ENCODE data around the gene F11R. TPM values are rescaled to one million over a fixed set of nuclear protein-coding genes. Genes with fewer than 3 reads are reported as not detected.
A peak's percentile ranks its signal among the peaks of the same experiment; 100 is the strongest.

Gene F11R
- total RNA-seq, 6 experiments from 2014 or later = 48.3 to 119 (median 65.3) TPM

- intact Hi-C loops (cut with DNase I) = no loop called here
- DNase-seq (no peak), ATAC-seq (peak in 1 of 4 donors; percentile 32)
- TF ChIP-seq CTCF (IDR thresholded peaks at IDR 0.05) (no peak), POLR2A (IDR thresholded peaks at IDR 0.05) (no peak)
- Histone ChIP-seq H3K27ac (no peak overlapping the region), H3K4me3 (no peak overlapping the region), H3K27me3 (no peaks in the 10 kb centered on the region), H3K4me1 (peaks cover 0 to 5% (median 0%) of the 10 kb centered on the region in 4 donors), H3K9me3 (no peaks in the 10 kb centered on the region), H3K36me3 (no peaks in the 10 kb centered on the region)
- WGBS (ENCODE audit: insufficient coverage, low coverage, low lambda C conversion rate, missing lambda C conversion rate) = 41% methylated on average over 11 of the region's 11 CpGs
These were observed 42.4 kb downstream of the F11R start for GRCh38 chr1:160978510-160978927.

DNA sequence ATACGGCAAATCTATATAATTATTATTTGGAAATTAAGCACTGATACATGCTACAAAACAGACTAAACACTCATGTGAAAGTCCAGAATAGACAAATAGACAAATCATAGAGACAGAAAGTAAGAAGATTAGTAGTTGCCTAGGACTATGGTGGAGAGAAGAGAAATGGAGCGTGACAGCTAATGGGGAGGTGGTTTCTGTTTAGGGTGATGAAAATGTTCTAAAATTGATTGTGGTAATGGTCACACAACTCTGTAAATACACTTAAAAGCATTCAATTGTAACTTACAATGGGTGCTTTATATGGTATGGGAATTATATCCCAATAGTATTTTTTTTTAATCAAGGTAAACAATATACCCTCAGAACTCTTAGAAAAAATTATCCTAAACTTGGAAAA is 45.9 kb downstream of the F11R start:
- H3K36me3 ChIP-seq = no peaks in the 10 kb centered on the region
- no peaks in the 10 kb centered on the region for H3K4me1 ChIP-seq
- H3K27me3 ChIP-seq = no peaks in the 10 kb centered on the region
- H3K27ac ChIP-seq = no peak overlapping the region
- H3K9me3 ChIP-seq = no peaks in the 10 kb centered on the region
- WGBS (ENCODE audit: insufficient coverage, low coverage, low lambda C conversion rate, missing lambda C conversion rate) = 93% methylated on average over 2 of the region's 2 CpGs
- TF ChIP-seq POLR2A (IDR thresholded peaks at IDR 0.05) (no peak), CTCF (IDR thresholded peaks at IDR 0.05) (no peak)
- DNase-seq = no peak
- no peak overlapping the region for H3K4me3 ChIP-seq
- intact Hi-C loops (cut with DNase I) = no loop called here
- no peak for ATAC-seq

DNA sequence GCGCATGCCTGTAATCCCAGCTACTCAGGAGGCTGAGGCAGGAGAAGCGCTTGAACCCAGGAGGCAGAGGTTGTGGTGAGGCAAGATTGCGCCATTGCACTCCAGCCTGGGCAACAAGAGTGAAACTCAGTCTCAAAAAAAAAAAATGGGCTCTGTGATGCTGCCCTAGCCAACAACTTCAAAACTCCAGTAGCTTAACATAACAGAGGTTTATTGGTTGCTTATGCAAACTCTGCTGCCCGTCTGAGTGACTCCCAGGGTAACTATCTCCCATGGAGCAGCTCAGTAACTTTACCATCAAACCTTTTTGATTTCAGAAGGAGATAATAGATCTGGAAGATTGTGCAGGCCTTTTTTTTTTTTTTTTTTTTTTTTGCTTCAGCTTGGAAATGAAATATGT is 47.5 kb downstream of the F11R start:
- H3K4me3 ChIP-seq = no peak overlapping the region
- ATAC-seq = no peak
- no peak for DNase-seq
- no peaks in the 10 kb centered on the region for H3K27me3 ChIP-seq
- no peak for TF ChIP-seq CTCF (IDR thresholded peaks at IDR 0.05)
- TF ChIP-seq POLR2A (IDR thresholded peaks at IDR 0.05) = no peak
- H3K27ac ChIP-seq = no peak overlapping the region
- no peaks in the 10 kb centered on the region for H3K36me3 ChIP-seq
- intact Hi-C loops (cut with DNase I) = no loop called here
- 94% methylated on average over 4 of the region's 4 CpGs for WGBS (ENCODE audit: insufficient coverage, low coverage, low lambda C conversion rate, missing lambda C conversion rate)
- H3K9me3 ChIP-seq = no peaks in the 10 kb centered on the region
- no peaks in the 10 kb centered on the region for H3K4me1 ChIP-seq

- Histone ChIP-seq H3K27ac (no peak overlapping the region), H3K4me1 (no peaks in the 10 kb centered on the region), H3K4me3 (no peak overlapping the region), H3K9me3 (no peaks in the 10 kb centered on the region), H3K36me3 (no peaks in the 10 kb centered on the region), H3K27me3 (no peaks in the 10 kb centered on the region)
- ATAC-seq (peak in 2 of 4 donors; percentile 28 to 36), DNase-seq (no peak)
- intact Hi-C loops (cut with DNase I) = no loop called here
- TF ChIP-seq CTCF (IDR thresholded peaks at IDR 0.05) = no peak
- no peak for TF ChIP-seq POLR2A (IDR thresholded peaks at IDR 0.05)
- WGBS (ENCODE audit: insufficient coverage, low coverage, low lambda C conversion rate, missing lambda C conversion rate) = 32% methylated on average over 3 of the region's 3 CpGs
These were observed 48.0 kb downstream of the F11R start for GRCh38 chr1:160972939-160973338.

DNA sequence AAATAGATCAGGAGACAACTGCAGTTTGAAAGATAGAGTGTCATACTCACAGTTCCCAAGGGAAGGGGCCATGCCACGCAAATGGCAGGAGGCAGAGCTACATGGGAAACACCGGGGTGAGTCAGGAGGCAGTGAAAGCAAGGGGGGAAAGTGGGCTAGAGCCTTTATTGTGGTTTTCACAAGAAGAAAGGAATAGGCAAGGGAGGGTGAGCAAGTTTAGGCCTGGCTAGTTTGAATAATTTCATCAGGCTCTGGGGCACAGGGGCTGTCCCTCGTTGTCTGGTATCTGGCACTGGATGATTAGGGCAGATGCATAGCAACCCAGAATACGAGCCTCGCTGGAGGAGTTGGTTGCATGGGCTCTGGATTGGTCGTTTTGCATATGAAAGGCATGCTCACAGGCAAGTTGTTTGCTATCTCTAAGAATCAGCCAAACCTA is 49.3 kb downstream of the F11R start:
- no peaks in the 10 kb centered on the region for H3K9me3 ChIP-seq
- no peaks in the 10 kb centered on the region for H3K4me1 ChIP-seq
- 48% methylated on average over 6 of the region's 6 CpGs for WGBS (ENCODE audit: insufficient coverage, low coverage, low lambda C conversion rate, missing lambda C conversion rate)
- TF ChIP-seq POLR2A (IDR thresholded peaks at IDR 0.05) = no peak
- TF ChIP-seq CTCF (IDR thresholded peaks at IDR 0.05) = no peak
- H3K27me3 ChIP-seq = no peaks in the 10 kb centered on the region
- no peak for ATAC-seq
- no peak for DNase-seq
- no peak overlapping the region for H3K27ac ChIP-seq
- intact Hi-C loops (cut with DNase I) = no loop called here
- no peak overlapping the region for H3K4me3 ChIP-seq
- H3K36me3 ChIP-seq = no peaks in the 10 kb centered on the region

Data from right lobe of liver (tissue), 6 donors.